GM19099 (cell line): Measurements from ENCODE around the gene CRYBG3.
A peak's percentile ranks its signal among the peaks of the same experiment; 100 is the strongest.

Experiments
- POLR2A ChIP-seq: IDR thresholded peaks from 3 replicates; pipeline ENCODE4 v1.6.1; 2011; ENCODE audit warnings: low read depth; ENCODE audit not compliant: insufficient read length; ENCODE audit errors: extremely low read depth

The CRYBG3 gene

GRCh38 chr3:97821774-97822358 lies at the start of gene CRYBG3:
TSS of gene CRYBG3 (plus strand) at chr3:97822011. CDS start at chr3:97822207, 196 bp downstream.
- TF ChIP-seq POLR2A: peak; percentile 72

DNA sequence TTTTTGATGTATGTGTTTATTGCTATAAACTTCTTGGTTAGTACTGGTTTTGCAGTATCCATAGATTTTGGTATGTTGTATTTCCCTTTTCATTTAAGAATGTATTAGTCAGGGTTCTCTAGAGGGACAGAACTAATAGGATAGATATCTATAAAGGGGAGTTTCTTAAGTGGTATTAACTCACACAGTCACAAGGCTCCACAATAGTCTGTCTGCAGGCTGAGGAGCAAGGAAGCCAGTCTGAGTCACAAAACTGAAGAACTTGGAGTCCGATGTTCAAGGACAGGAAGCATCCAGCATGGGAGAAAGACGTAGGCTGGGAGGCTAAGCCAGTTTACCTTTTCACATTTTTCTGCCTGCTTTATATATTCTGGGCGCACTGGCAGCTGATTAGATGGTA lies 48.9 kb upstream of the CRYBG3 start:
- TF ChIP-seq POLR2A: no peak

DNA sequence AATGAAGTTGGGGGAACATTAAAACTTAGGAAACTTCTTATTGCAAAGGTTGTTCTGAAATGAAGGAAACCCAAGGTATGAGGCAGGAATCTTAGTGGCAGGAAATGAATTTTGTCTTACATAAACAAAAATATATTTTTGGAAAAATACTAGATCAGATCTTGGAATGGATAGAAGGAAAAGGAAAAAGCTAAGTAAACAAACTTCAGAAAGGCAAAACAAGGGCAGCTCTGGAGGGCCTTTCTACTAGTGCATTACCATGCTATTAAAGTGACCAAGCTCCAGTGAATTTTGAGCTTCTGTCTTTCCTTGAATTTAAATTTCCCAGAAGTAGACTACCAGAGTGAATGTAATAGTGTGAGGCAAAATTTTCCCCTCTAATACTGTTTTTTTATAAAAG lies 43.7 kb upstream of the CRYBG3 start:
- no peak for TF ChIP-seq POLR2A

- no peak for TF ChIP-seq POLR2A
Measured at GRCh38 chr3:97793420-97794019, 28.3 kb upstream of the CRYBG3 start.

- TF ChIP-seq POLR2A: no peak
Measured at GRCh38 chr3:97795951-97796350, 25.9 kb upstream of the CRYBG3 start.

DNA sequence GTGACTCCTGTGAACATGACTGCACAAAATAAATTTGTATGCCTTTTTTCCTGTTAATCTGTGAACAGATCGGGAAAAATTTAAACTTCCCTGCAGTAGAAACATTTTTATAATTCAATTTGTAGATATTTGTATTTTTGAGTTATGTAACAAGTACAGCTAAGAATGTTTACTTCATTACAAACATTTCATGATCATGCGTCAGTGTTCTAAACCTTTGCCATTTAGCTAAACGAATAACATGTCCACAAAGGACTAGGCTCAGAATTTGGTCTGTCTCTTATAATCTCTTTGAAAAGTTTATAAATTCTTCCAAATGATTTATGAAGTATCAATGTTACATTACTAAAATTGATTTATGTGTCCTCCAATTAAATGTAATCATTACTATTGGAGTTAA lies 17.3 kb upstream of the CRYBG3 start:
- TF ChIP-seq POLR2A: no peak

GRCh38 chr3:97810779-97811390 lies 10.9 kb upstream of the CRYBG3 start:
- TF ChIP-seq POLR2A: no peak

DNA sequence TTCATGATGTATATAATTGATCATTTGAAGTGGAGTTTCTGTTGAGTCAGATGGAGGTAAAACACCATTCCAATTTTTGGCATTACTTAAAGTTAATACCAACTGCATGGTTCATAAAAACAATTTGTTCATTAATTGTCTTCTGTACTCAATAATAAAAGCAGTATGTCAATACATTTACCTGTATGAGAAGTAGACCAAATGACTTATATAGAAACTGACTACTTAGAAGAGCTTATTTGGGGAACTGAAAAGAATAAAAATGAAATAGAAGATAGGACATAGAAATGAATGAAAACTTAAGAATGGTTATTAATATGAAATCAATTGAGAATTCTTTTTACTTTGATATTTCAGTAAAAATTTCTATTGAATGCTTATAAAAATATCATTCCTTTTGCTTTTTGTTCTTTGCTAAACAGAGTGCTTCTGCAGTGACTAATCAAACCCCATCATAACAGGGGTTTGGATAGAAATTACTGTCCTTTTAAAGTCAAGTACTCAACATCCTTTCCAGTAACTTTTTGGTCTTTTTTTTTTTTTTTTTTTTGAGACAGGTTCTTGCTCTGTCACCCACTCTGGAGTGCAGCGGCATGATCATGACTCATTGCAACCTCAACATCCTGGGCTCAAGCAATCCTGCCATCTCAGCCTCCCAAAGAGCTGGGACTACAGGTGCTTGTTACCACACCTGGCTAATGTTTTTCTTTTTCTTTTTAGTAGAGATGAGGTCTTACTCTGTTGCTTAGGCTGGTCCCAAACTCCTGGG lies 6.5 kb upstream of the CRYBG3 start:
- no peak for TF ChIP-seq POLR2A

GRCh38 chr3:97816811-97817210 lies 5.0 kb upstream of the CRYBG3 start:
- TF ChIP-seq POLR2A: no peak

- no peak for TF ChIP-seq POLR2A
Measured at GRCh38 chr3:97817965-97818364, 3.8 kb upstream of the CRYBG3 start.

DNA sequence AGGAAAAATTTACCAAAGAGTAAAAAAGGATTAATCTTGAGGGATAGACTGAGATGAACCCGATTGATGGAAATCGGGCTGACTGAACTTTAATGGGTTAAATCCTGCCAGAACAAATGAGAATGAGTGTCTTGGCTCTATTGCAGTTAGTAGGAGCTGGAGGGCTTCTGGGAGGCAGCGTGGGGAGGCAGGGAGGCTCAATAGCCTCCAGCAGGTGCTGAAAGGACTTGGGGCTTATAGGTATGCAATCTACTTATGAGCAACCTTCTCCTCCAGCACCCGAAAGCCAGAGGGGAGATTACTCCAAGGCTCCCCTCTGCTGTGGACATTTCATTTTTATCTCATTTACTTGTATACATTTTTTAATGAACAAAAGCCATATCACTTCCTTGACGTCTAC lies 1.0 kb upstream of the CRYBG3 start:
- no peak for TF ChIP-seq POLR2A

DNA sequence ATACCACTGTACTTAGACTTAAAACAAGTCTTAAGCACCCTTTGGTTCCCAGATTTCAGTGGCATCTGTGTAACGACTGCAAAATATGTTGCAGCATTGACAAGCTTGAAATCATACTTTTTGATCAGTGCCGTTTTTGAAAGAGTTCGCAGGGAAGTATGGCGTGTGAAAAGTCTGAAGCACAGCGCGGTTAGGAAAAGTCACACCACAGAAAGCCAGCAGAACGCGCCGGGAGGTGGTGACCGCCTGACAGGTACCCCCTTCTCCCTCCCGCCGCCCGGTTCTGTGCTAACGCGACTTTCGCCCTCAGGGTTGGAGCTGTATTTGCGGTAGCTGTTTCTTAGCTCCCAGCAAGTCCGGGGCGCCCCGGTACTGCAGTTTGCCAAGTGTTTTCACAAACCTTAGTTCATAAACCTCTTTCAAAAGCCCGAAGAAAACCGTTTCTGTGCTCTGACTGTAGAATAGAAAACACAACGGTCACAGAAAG lies 481 bp upstream of the CRYBG3 start:
- no peak for TF ChIP-seq POLR2A

GRCh38 chr3:97822359-97822775 lies 556 bp downstream of the CRYBG3 start:
- TF ChIP-seq POLR2A: no peak

GRCh38 chr3:97823046-97824004 lies 1.5 kb downstream of the CRYBG3 start:
- no peak for TF ChIP-seq POLR2A
